H1 (cell line): ENCODE measurements around the gene DRGX. TPM values are rescaled to one million over a fixed set of nuclear protein-coding genes. Genes with fewer than 3 reads are reported as not detected.

Source experiments
- CTCF ChIA-PET: fragments of 300-600 bp; sonication (Branson Sonifier 250); formaldehyde crosslinking; loops from one replicate; lab custom pipeline; 2021; ENCODE audit not compliant: partially characterized antibody; lab: Charles Lee
- POLR2A ChIA-PET: fragments of 300-600 bp; sonication (Branson Sonifier 250); formaldehyde crosslinking; loops from one replicate; lab custom pipeline; 2021; ENCODE audit warnings: inconsistent platforms; ENCODE audit not compliant: partially characterized antibody; lab: Charles Lee
- DNase-seq, 2 experiments: peaks; one replicate each; pipeline versions ENCODE4 v3.0.0 to v3.0.0-alpha.2; 2010 to 2022; ENCODE audit warnings: low spot score in 2 of 2, low read depth in 1 of 2, mixed read lengths in 1 of 2
- FAIRE-seq: peaks from 2 replicates; lab custom pipeline; 2011; peaks lifted over from hg19 to GRCh38; lab: Jason Lieb, UNC
- H2AFZ ChIP-seq: 2 replicates; pipeline ENCODE4 v1.8.1; 2012; ENCODE audit warnings: low read length, inconsistent platforms
- H2AK5ac ChIP-seq: 2 replicates; pipeline ENCODE4 v1.6.1; 2013; ENCODE audit warnings: low read depth, low read length
- H2BK120ac ChIP-seq: replicated peaks from 2 replicates; pipeline ENCODE3; 2013; ENCODE audit warnings: low read depth, low read length, inconsistent platforms
- H2BK12ac ChIP-seq: 2 replicates; pipeline ENCODE4 v1.6.1; 2013; ENCODE audit warnings: low read depth, low read length
- H2BK15ac ChIP-seq: 2 replicates; pipeline ENCODE4 v1.6.1; 2013; ENCODE audit warnings: low read length
- H2BK20ac ChIP-seq: 2 replicates; pipeline ENCODE4 v1.6.1; 2013; ENCODE audit warnings: low read length
- H2BK5ac ChIP-seq: 2 replicates; pipeline ENCODE4 v1.6.1; 2013; ENCODE audit warnings: low read depth, low read length
- H3K14ac ChIP-seq: 2 replicates; pipeline ENCODE4 v1.6.1; 2013; ENCODE audit warnings: inconsistent platforms; ENCODE audit not compliant: insufficient read length
- H3K18ac ChIP-seq: 2 replicates; pipeline ENCODE4 v1.6.1; 2013; ENCODE audit warnings: low read length; ENCODE audit errors: extremely low read depth
- H3K23ac ChIP-seq: 2 replicates; pipeline ENCODE4 v1.6.1; 2013; ENCODE audit warnings: inconsistent platforms; ENCODE audit not compliant: insufficient read length
- H3K23me2 ChIP-seq: 2 replicates; pipeline ENCODE4 v1.6.1; 2013; ENCODE audit warnings: low read depth, low read length
- H3K27ac ChIP-seq: 2 replicates; pipeline ENCODE4 v1.6.1; 2011; ENCODE audit warnings: low read depth, low read length, inconsistent platforms
- H3K27me3 ChIP-seq, 4 experiments: replicated peaks in 1 of 4; 1 replicate in 1 of 4; 2 replicates in 3 of 4; pipeline versions ENCODE4 v1.6.1 to v1.8.1; 2011 to 2013; ENCODE audit warnings: low read length in 3 of 4, mild to moderate bottlenecking in 3 of 4, inconsistent platforms in 2 of 4, mixed read lengths in 2 of 4, moderate library complexity in 1 of 4; ENCODE audit not compliant: control insufficient read depth in 3 of 4, insufficient read depth in 3 of 4; ENCODE audit errors: extremely low read depth in 1 of 4
- H3K36me3 ChIP-seq, 4 experiments: 2 replicates each; pipeline versions ENCODE4 v1.6.1 to v1.8.1; 2011 to 2013; ENCODE audit warnings: mild to moderate bottlenecking in 4 of 4, low read length in 3 of 4, moderate library complexity in 2 of 4, control low read depth in 1 of 4, inconsistent platforms in 1 of 4; ENCODE audit not compliant: insufficient read depth in 4 of 4, control insufficient read depth in 2 of 4
- H3K4ac ChIP-seq: replicated peaks from 2 replicates; pipeline ENCODE3; 2013; ENCODE audit warnings: low read length, low read depth, mixed read lengths, inconsistent platforms; ENCODE audit not compliant: insufficient read length
- H3K4me1 ChIP-seq, 4 experiments: replicated peaks in 1 of 4; 1 replicate in 1 of 4; 2 replicates in 3 of 4; pipeline versions ENCODE4 v1.6.1 to v1.8.1; 2011 to 2013; ENCODE audit warnings: low read length in 3 of 4, inconsistent platforms in 2 of 4, mixed read lengths in 1 of 4; ENCODE audit not compliant: insufficient read depth in 4 of 4, control insufficient read depth in 3 of 4
- H3K4me2 ChIP-seq, 2 experiments: 2 replicates each; pipeline versions ENCODE4 v1.6.1 to v1.8.1; 2011 to 2013; ENCODE audit warnings: low read depth in 2 of 2, low read length in 2 of 2, control low read depth in 1 of 2, inconsistent platforms in 1 of 2, mild to moderate bottlenecking in 1 of 2; ENCODE audit not compliant: insufficient read depth in 1 of 2
- H3K4me3 ChIP-seq, 4 experiments: fragments of 200-600, 300-600 bp in 1 of 4; sonication (generic), shearing (Covaris generic), sonication (Bioruptor Twin) in 1 of 4; 2 replicates each; pipeline versions ENCODE4 v1.5.1 to v1.8.1; 2011 to 2016; ENCODE audit warnings: low read length in 4 of 4, low read depth in 3 of 4, control low read depth in 2 of 4, inconsistent platforms in 2 of 4, mild to moderate bottlenecking in 2 of 4, mixed read lengths in 1 of 4, moderate library complexity in 1 of 4; ENCODE audit not compliant: insufficient read depth in 2 of 4; ENCODE audit errors: extremely low read depth in 1 of 4
- H3K56ac ChIP-seq: replicated peaks from 2 replicates; pipeline ENCODE3; 2013; ENCODE audit warnings: low read depth, mild to moderate bottlenecking, mixed read lengths, low read length, inconsistent platforms; ENCODE audit not compliant: insufficient read length
- H3K79me1 ChIP-seq: 2 replicates; pipeline ENCODE4 v1.6.1; 2013; ENCODE audit warnings: low read depth, low read length, control low read depth
- H3K79me2 ChIP-seq, 2 experiments: 2 replicates each; pipeline versions ENCODE4 v1.6.1 to v1.8.1; 2012 to 2013; ENCODE audit warnings: low read length in 2 of 2, mild to moderate bottlenecking in 2 of 2, inconsistent platforms in 1 of 2; ENCODE audit not compliant: insufficient read depth in 2 of 2, control insufficient read depth in 1 of 2
- H3K9ac ChIP-seq, 4 experiments: replicated peaks in 1 of 4; 1 replicate in 1 of 4; 2 replicates in 3 of 4; pipeline versions ENCODE4 v1.6.1 to v1.8.1; 2011 to 2013; ENCODE audit warnings: low read depth in 3 of 4, low read length in 3 of 4, control low read depth in 2 of 4, mild to moderate bottlenecking in 2 of 4, moderate library complexity in 2 of 4, inconsistent platforms in 1 of 4; ENCODE audit errors: extremely low read depth in 1 of 4
- H3K9me3 ChIP-seq, 2 experiments: 2 replicates each; pipeline versions ENCODE4 v1.6.1 to v1.8.1; 2012 to 2013; ENCODE audit warnings: mild to moderate bottlenecking in 2 of 2, moderate library complexity in 2 of 2, control low read depth in 1 of 2, inconsistent platforms in 1 of 2, low read depth in 1 of 2, low read length in 1 of 2, mixed read lengths in 1 of 2; ENCODE audit not compliant: insufficient read depth in 2 of 2
- H4K20me1 ChIP-seq, 2 experiments: replicated peaks in 1 of 2; 2 replicates each; pipeline versions ENCODE3 to v1.8.1; 2011 to 2013; ENCODE audit warnings: inconsistent platforms in 2 of 2, low read length in 2 of 2, mild to moderate bottlenecking in 1 of 2; ENCODE audit not compliant: insufficient read depth in 2 of 2, control insufficient read depth in 1 of 2
- H4K5ac ChIP-seq: 2 replicates; pipeline ENCODE4 v1.6.1; 2013; ENCODE audit warnings: low read length, low read depth, mixed read lengths, inconsistent platforms; ENCODE audit not compliant: insufficient read length
- H4K8ac ChIP-seq: 2 replicates; pipeline ENCODE4 v1.8.0; 2013; ENCODE audit warnings: mild to moderate bottlenecking, moderate library complexity, low read length, inconsistent platforms; ENCODE audit not compliant: insufficient read depth; ENCODE audit errors: extremely low read depth
- H4K91ac ChIP-seq: replicated peaks from 2 replicates; pipeline ENCODE3; 2013; ENCODE audit warnings: low read length, mixed read lengths, inconsistent platforms; ENCODE audit not compliant: insufficient read length
- CEBPB ChIP-seq: IDR thresholded peaks from 2 replicates; pipeline ENCODE4 v1.6.1; 2012; ENCODE audit warnings: low read depth, low read length
- EZH2 ChIP-seq: fragments of 200-600 bp; sonication (generic); IDR thresholded peaks from 2 replicates; pipeline ENCODE4 v1.7.1; 2012; ENCODE audit warnings: low read depth, mild to moderate bottlenecking, moderate library complexity, low read length, inconsistent platforms; ENCODE audit not compliant: severe bottlenecking
- KDM1A ChIP-seq: fragments of 200-600, 300-600 bp; sonication (generic); IDR thresholded peaks from 2 replicates; pipeline ENCODE4 v1.7.1; 2016; ENCODE audit warnings: mild to moderate bottlenecking, low read length, borderline replicate concordance
- MAX ChIP-seq: IDR thresholded peaks from 2 replicates; pipeline ENCODE4 v1.6.1; 2012; ENCODE audit warnings: inconsistent platforms
- RAD21 ChIP-seq, 2 experiments: IDR thresholded peaks in 1 of 2; conservative IDR thresholded peaks in 1 of 2; 2 replicates each; pipeline ENCODE4 v1.6.1; 2011; ENCODE audit warnings: low read depth in 2 of 2, low read length in 2 of 2, improper control_type of control experiment in 1 of 2, inconsistent platforms in 1 of 2, mild to moderate bottlenecking in 1 of 2, moderate library complexity in 1 of 2
- WGBS, 2 experiments: shearing (Covaris generic) in 1 of 2; methylation state at CpG; one replicate each; pipeline versions ENCODE4 v1.1.6 to v1.1.7; 2013 to 2015; ENCODE audit warnings: low lambda C conversion rate in 2 of 2, mixed read lengths in 2 of 2, inconsistent platforms in 1 of 2, low coverage in 1 of 2, missing lambda C conversion rate in 1 of 2; ENCODE audit not compliant: insufficient replicate concordance in 2 of 2, insufficient coverage in 1 of 2, insufficient read length in 1 of 2; ENCODE audit errors: extremely low coverage in 1 of 2, missing lambda C conversion rate in 1 of 2; 5-methylcytosine and 5-hydroxymethylcytosine counted together
- polyA plus RNA-seq, 7 experiments: library from polyadenylated mRNA; depleted of rRNA in 3 of 7; stranded (reverse) in 5 of 7; unstranded in 2 of 7; fragments of >200 nt in 5 of 7; fragments of 200-250 nt in 2 of 7; gene quantifications; 1 replicate in 5 of 7; 2 replicates in 1 of 7; 4 replicates in 1 of 7; pipeline versions ENCODE4 v1.2.1 to v1.2.3, GENCODE V29; 2011 to 2013; ENCODE audit warnings: missing spikeins in 2 of 7, mixed read lengths in 2 of 7
- total RNA-seq: library from RNA; stranded (reverse); fragmentation: NEBNext Ultra II Directional; extraction: Animal tissue kit (Norgen Biotek cat#: 25700); gene quantifications from 2 replicates; pipeline ENCODE4 v1.2.1, GENCODE V29; 2021

Gene DRGX
- total and polyA plus RNA-seq, 2 of the 8 experiments (the other 6 are each of a cell fraction or from before 2014, with no cell fraction given): not detected

- no peaks in the 10 kb centered on the region for H3K9me3 ChIP-seq
- whole genome bisulfite sequencing, 2 experiments: 75% methylated on average over 9 of the region's 13 CpGs; no CpG with 5 or more reads in 1 of the 2 experiments
- H3K79me1 ChIP-seq: no peaks in the 10 kb centered on the region
- no peaks in the 10 kb centered on the region for H3K36me3 ChIP-seq
- peak overlapping the region; percentile 94 for H2BK15ac ChIP-seq
- H4K20me1 ChIP-seq: no peaks in the 10 kb centered on the region
- no peak overlapping the region for H3K9ac ChIP-seq
- POLR2A ChIA-PET: no interaction called here
- H3K56ac ChIP-seq: peak overlapping the region; percentile 48
- no peak overlapping the region for H3K4me2 ChIP-seq
- H3K23ac ChIP-seq: no peak overlapping the region
- CTCF ChIA-PET: interaction anchor here (0.8 to 3.2 kb wide), 9 partner anchors 7 to 152 kb away, joined by 3 to 14 read pairs (median 4); no protein-coding TSS in a partner anchor
- no peaks in the 10 kb centered on the region for H3K23me2 ChIP-seq
- H4K5ac ChIP-seq: no peak overlapping the region
- peak overlapping the region; percentile 1 for H2BK120ac ChIP-seq
- no peaks in the 10 kb centered on the region for H3K27me3 ChIP-seq
- H2BK12ac ChIP-seq: peak overlapping the region; percentile 94; the same call in 1 of the 2 replicates
- no peak overlapping the region; the same call in 1 of the 2 replicates for H4K8ac ChIP-seq
- no peak overlapping the region for H3K4me3 ChIP-seq
- H4K91ac ChIP-seq: peak overlapping the region; percentile 0
- H3K79me2 ChIP-seq: no peaks in the 10 kb centered on the region
- H3K4me1 ChIP-seq: peaks cover 0 to 10% (median 7%) of the 10 kb centered on the region in 4 experiments; a peak in 5 of 7 replicates
- TF ChIP-seq RAD21 (IDR thresholded peaks at IDR 0.05 in 1 of 2, conservative IDR thresholded peaks at IDR 0.05 in 1 of 2; ENCODE audit: low read depth in 2 of 2, low read length in 2 of 2): peak in 1 of 2 experiments; percentile 17; a peak in 1 of 4 replicates
- TF ChIP-seq EZH2: no peak
- TF ChIP-seq MAX: 0 out of 2 replicates have a peak, but pooled peaks have one; percentile 8
- peak; percentile 69 for TF ChIP-seq KDM1A
- TF ChIP-seq CEBPB: peak; percentile 79
- H2AK5ac ChIP-seq: no peak overlapping the region
- FAIRE-seq: no peak
- no peak overlapping the region for H3K14ac ChIP-seq
- H2BK20ac ChIP-seq: peak overlapping the region; percentile 49; the same call in 1 of the 2 replicates
- no peak overlapping the region; the same call in 1 of the 2 replicates for H3K18ac ChIP-seq
- H3K4ac ChIP-seq: peak overlapping the region; percentile 20
- DNase-seq: peak in 1 of 2 experiments; percentile 56
- H2AFZ ChIP-seq: peak overlapping the region; percentile 81
- H2BK5ac ChIP-seq: peak overlapping the region; percentile 12; the same call in 1 of the 2 replicates
- no peak overlapping the region for H3K27ac ChIP-seq
These were observed 36.3 kb downstream of the DRGX start for GRCh38 chr10:49359349-49360270.
